Measurements from ENCODE around the gene PTPRN2.

The PTPRN2 gene

GRCh38 chr7:157517782-157518513 lies 1069.7 kb downstream of the PTPRN2 start:
- TF ChIP-seq, protein P1, sequence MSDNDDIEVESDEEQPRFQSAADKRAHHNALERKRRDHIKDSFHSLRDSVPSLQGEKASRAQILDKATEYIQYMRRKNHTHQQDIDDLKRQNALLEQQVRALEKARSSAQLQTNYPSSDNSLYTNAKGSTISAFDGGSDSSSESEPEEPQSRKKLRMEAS (IDR thresholded peaks at IDR 0.05; ENCODE audit: low read depth, low read length), result no peak
- TF ChIP-seq CTCF (IDR thresholded peaks at IDR 0.05; ENCODE audit: low read depth, low read length), result no peak
- no peak for TF ChIP-seq MYC (IDR thresholded peaks at IDR 0.05; ENCODE audit: low read depth, low read length)
- TF ChIP-seq POLR2A (IDR thresholded peaks at IDR 0.05; ENCODE audit: extremely low read depth, insufficient read length), result no peak
- no peak overlapping the region for H3K4me3 ChIP-seq (ENCODE audit: low read depth, low read length)
- DNase-seq (ENCODE audit: low read depth), result no peak

DNA sequence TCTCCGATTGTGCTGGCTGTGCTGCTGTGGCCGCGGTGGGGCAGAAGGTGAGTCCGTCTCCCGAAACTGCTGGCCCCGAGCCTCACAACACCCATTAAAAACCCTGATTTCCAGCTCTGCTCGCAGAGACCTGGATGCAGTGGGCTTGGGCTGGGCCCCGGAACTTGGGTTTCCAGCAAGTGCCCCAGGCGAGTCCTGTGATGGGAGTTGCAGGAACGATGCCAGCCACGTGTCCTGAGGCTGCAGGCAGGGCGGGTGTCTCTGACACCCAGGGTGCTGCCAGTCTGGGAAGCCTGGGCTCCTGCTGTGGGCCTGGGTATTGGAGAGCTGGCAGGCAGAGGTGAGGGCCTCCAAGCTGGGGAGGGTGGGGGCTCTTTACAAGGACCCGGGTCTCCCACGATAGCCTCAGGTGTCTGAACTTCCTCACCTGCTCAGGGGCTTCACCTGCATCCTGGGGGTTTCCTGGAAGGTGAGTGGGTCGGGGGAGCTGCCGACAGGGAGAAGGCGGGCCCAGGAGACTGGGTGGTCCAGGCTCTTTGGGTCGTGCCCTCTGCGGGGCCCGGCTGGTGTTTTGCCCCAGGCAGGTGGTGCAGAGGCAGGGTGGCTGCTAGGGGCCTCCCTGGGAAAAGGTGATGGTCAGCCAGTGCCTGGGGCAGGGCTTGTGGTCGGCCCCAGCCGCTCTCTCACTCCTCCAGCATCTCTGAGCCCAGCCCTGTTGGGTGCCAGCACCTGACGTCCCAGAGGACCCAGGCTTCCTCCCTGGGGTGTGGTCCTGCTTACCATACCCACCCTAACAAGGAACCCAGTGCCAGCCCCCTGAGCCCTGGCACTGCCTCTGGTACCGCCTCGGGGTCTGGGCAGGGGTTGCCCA lies 1070.5 kb downstream of the PTPRN2 start:
- no peak overlapping the region for H3K4me3 ChIP-seq (ENCODE audit: low read depth, low read length)
- DNase-seq (ENCODE audit: low read depth), result no peak
- TF ChIP-seq MYC (IDR thresholded peaks at IDR 0.05; ENCODE audit: low read depth, low read length) (no peak), POLR2A (IDR thresholded peaks at IDR 0.05; ENCODE audit: extremely low read depth, insufficient read length) (no peak), CTCF (IDR thresholded peaks at IDR 0.05; ENCODE audit: low read depth, low read length) (no peak)
- TF ChIP-seq, protein P1 (IDR thresholded peaks at IDR 0.05; ENCODE audit: low read depth, low read length), result no peak

DNA sequence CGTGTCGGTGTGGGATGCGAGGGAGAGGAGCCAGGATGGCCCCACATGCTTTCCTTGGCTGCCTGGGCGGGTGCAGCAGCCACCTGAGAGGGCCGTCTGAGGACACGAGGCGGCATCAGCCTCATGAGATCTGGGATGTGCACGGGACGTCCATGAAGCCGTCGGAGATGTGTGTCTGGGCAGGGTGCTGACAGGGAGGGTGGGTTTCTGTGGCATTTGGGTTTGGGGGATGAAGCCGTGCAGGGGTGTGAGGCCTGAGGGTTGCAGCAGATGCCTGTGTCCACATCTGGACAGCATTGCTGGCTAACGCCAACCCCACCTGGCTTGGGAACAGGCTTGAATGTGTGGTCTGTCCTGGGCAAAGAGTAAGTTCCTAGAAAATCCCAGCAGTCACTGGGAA lies 1071.3 kb downstream of the PTPRN2 start:
- DNase-seq (ENCODE audit: low read depth), result no peak
- no peak overlapping the region for H3K4me3 ChIP-seq (ENCODE audit: low read depth, low read length)

GRCh38 chr7:157515342-157516041 lies 1072.1 kb downstream of the PTPRN2 start:
- H3K4me3 ChIP-seq (ENCODE audit: low read depth, low read length), result no peak overlapping the region
- DNase-seq (ENCODE audit: low read depth), result no peak
- TF ChIP-seq CTCF (IDR thresholded peaks at IDR 0.05; ENCODE audit: low read depth, low read length), result no peak

More for the DNA sequence above, 1071.3 kb downstream of the PTPRN2 start:
- TF ChIP-seq, protein P1 (IDR thresholded peaks at IDR 0.05; ENCODE audit: low read depth, low read length), result no peak
- TF ChIP-seq MYC (IDR thresholded peaks at IDR 0.05; ENCODE audit: low read depth, low read length) (no peak), CTCF (IDR thresholded peaks at IDR 0.05; ENCODE audit: low read depth, low read length) (no peak), POLR2A (IDR thresholded peaks at IDR 0.05; ENCODE audit: extremely low read depth, insufficient read length) (no peak)

DNA sequence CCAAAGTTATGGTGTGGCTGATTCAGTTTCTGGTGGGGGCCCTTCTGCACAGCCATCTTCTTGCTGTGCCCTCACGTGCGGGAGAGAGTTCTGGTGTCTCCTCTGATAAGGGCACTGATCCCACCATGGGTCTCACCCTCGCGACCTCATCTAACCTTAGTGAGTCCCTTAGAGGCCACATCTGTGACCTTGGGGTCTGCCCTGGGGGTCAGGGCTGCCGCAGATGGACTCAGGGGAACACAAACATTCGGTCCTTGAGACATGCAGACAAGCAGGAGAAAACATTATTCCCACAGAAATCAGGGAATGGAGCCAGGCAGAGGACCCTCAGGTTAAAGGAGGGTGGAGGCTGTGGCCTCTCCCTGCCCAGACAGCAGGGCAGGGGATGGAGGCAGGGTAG lies 1072.9 kb downstream of the PTPRN2 start:
- TF ChIP-seq POLR2A (IDR thresholded peaks at IDR 0.05; ENCODE audit: extremely low read depth, insufficient read length), result no peak
- TF ChIP-seq CTCF (IDR thresholded peaks at IDR 0.05; ENCODE audit: low read depth, low read length), result no peak
- DNase-seq (ENCODE audit: low read depth), result no peak
- H3K4me3 ChIP-seq (ENCODE audit: low read depth, low read length), result no peak overlapping the region
